PC-9 (cell line): ENCODE measurements around the gene PIBF1. TPM values are rescaled to one million over a fixed set of nuclear protein-coding genes. Genes with fewer than 3 reads are reported as not detected.

ENCODE experiments used
- BruUV-seq: library from RNA; stranded (reverse); fragments of 400-500 nt; replicated peaks from 2 replicates; lab custom pipeline; 2021; lab: Mats Ljungman, UMichigan
- CTCF ChIA-PET: fragments of 300-600 bp; sonication (Branson Sonifier 250); formaldehyde crosslinking; loops from one replicate; lab custom pipeline; 2022; ENCODE audit warnings: antibody characterized with exemption; lab: Charles Lee
- POLR2A ChIA-PET: fragments of 300-600 bp; sonication (Branson Sonifier 250); formaldehyde crosslinking; loops from one replicate; lab custom pipeline; 2022; ENCODE audit warnings: antibody characterized with exemption; ENCODE audit not compliant: unreplicated experiment; lab: Charles Lee
- DNase-seq, 2 experiments: peaks; one replicate each; pipeline versions ENCODE4 v3.0.0 to v3.0.0-alpha.2; 2015 to 2022; ENCODE audit warnings: mixed read lengths in 1 of 2
- H2AFZ ChIP-seq: fragments of 200-600 bp; sonication (generic); 2 replicates; pipeline ENCODE4 v1.8.1; 2017; ENCODE audit warnings: antibody characterized with exemption
- H3F3A ChIP-seq: fragments of 200-600 bp; sonication (generic); 2 replicates; pipeline ENCODE4 v1.8.1; 2017; ENCODE audit warnings: antibody characterized with exemption, mild to moderate bottlenecking, low read depth; ENCODE audit not compliant: insufficient read depth
- H3K27ac ChIP-seq: fragments of 200-600 bp; sonication (generic); 2 replicates; pipeline ENCODE4 v1.6.1; 2016; ENCODE audit warnings: mixed run types
- H3K27me3 ChIP-seq: fragments of 200-600 bp; sonication (generic); 2 replicates; pipeline ENCODE4 v1.6.1; 2016; ENCODE audit warnings: low read depth, mixed run types; ENCODE audit not compliant: insufficient read depth
- H3K36me3 ChIP-seq: fragments of 200-600 bp; sonication (generic); 2 replicates; pipeline ENCODE4 v1.6.1; 2016; ENCODE audit warnings: low read depth, mixed run types
- H3K4me1 ChIP-seq: fragments of 200-600 bp; sonication (generic); replicated peaks from 2 replicates; pipeline ENCODE4 v1.6.1; 2016; ENCODE audit warnings: mixed run types; ENCODE audit not compliant: insufficient read depth
- H3K4me2 ChIP-seq: fragments of 200-600 bp; sonication (generic); 2 replicates; pipeline ENCODE4 v1.6.1; 2017; ENCODE audit warnings: mixed run types
- H3K4me3 ChIP-seq: fragments of 200-600 bp; sonication (generic); 2 replicates; pipeline ENCODE4 v1.6.1; 2016; ENCODE audit warnings: mixed run types
- H3K79me2 ChIP-seq: fragments of 200-600 bp; sonication (generic); 2 replicates; pipeline ENCODE4 v1.6.1; 2017; ENCODE audit warnings: low read depth, mixed run types
- H3K9me2 ChIP-seq: fragments of 200-600 bp; sonication (generic); 2 replicates; pipeline ENCODE4 v1.8.1; 2017; ENCODE audit warnings: mild to moderate bottlenecking; ENCODE audit not compliant: insufficient read depth
- H3K9me3 ChIP-seq: fragments of 200-600 bp; sonication (generic); 2 replicates; pipeline ENCODE4 v1.8.1; 2016; ENCODE audit warnings: low read depth; ENCODE audit not compliant: insufficient read depth
- H4K20me1 ChIP-seq: fragments of 200-600 bp; sonication (generic); 2 replicates; pipeline ENCODE4 v1.8.1; 2017; ENCODE audit not compliant: insufficient read depth
- CTCF ChIP-seq: fragments of 200-600 bp; sonication (generic); conservative IDR thresholded peaks from 2 replicates; pipeline ENCODE4 v1.6.1; 2017; ENCODE audit warnings: mixed run types, antibody characterized with exemption, mild to moderate bottlenecking, moderate library complexity
- EZH2 ChIP-seq: fragments of 200-600 bp; sonication (generic); IDR thresholded peaks from 2 replicates; pipeline ENCODE4 v1.8.0; 2017; ENCODE audit warnings: antibody characterized with exemption, low read depth
- intact Hi-C: fragments of 100-400 bp; cut with micrococcal nuclease; formaldehyde crosslinking; loops from one replicate; pipeline ENCODE4 v1.10.0; 2022; ENCODE audit not compliant: unreplicated experiment
- total RNA-seq: library from RNA; stranded (reverse); gene quantifications from 2 replicates; pipeline ENCODE4 v1.2.3, GENCODE V29; 2021

Gene PIBF1
- total RNA-seq, 1 experiment from 2014 or later, result 20.3 TPM

- intact Hi-C loops, result no loop called here
- Histone ChIP-seq H3K9me3 (peaks cover 4% of the 10 kb centered on the region; the same call in 1 of the 2 replicates), H3K27me3 (no peaks in the 10 kb centered on the region), H3K4me1 (no peaks in the 10 kb centered on the region), H3K4me3 (no peak overlapping the region), H3K27ac (no peak overlapping the region), H3K79me2 (no peaks in the 10 kb centered on the region), H3K9me2 (no peaks in the 10 kb centered on the region), H3K36me3 (no peaks in the 10 kb centered on the region; the same call in 1 of the 2 replicates), H3K4me2 (no peak overlapping the region), H3F3A (no peaks in the 10 kb centered on the region), H4K20me1 (no peaks in the 10 kb centered on the region), H2AFZ (no peak overlapping the region)
- POLR2A ChIA-PET, result no interaction called here
- no peak for DNase-seq
- CTCF ChIA-PET, result no interaction called here
- TF ChIP-seq EZH2 (no peak), CTCF (no peak)
- BruUV-seq, result no TSS peak
These were observed 171.5 kb downstream of the PIBF1 start for GRCh38 chr13:72953391-72953965.

GRCh38 chr13:72959643-72960042, 177.7 kb downstream of the PIBF1 start:
- TF ChIP-seq EZH2 (no peak), CTCF (no peak)
- DNase-seq, result peak in 1 of 2 experiments; percentile 70
- H3K4me1 ChIP-seq, result peaks cover 31% of the 10 kb centered on the region
- no peaks in the 10 kb centered on the region for H4K20me1 ChIP-seq
- intact Hi-C loops, result loop anchor here (2.0 to 10.0 kb wide), 2 partner anchors 97 to 745 kb away; no protein-coding TSS in a partner anchor
- H3K27ac ChIP-seq, result peak overlapping the region; percentile 71
- no TSS peak for BruUV-seq
- H3F3A ChIP-seq, result peaks cover 14% of the 10 kb centered on the region
- peak overlapping the region; percentile 66 for H3K4me2 ChIP-seq
- POLR2A ChIA-PET, result no interaction called here
- 0 out of 2 replicates have a peak, but pooled peaks cover 5% of the 10 kb centered on the region for H3K36me3 ChIP-seq
- CTCF ChIA-PET, result no interaction called here
- no peaks in the 10 kb centered on the region for H3K27me3 ChIP-seq
- H3K79me2 ChIP-seq, result no peaks in the 10 kb centered on the region; the same call in 1 of the 2 replicates
- H3K9me2 ChIP-seq, result peaks cover 3% of the 10 kb centered on the region; the same call in 1 of the 2 replicates
- H3K9me3 ChIP-seq, result peaks cover 4% of the 10 kb centered on the region
- H2AFZ ChIP-seq, result no peak overlapping the region
- H3K4me3 ChIP-seq, result peak overlapping the region; percentile 25; the same call in 1 of the 2 replicates

GRCh38 chr13:72960114-72960513, 178.2 kb downstream of the PIBF1 start:
- H3F3A ChIP-seq, result peaks cover 14% of the 10 kb centered on the region
- no peaks in the 10 kb centered on the region for H4K20me1 ChIP-seq
- no peak overlapping the region for H2AFZ ChIP-seq
- peaks cover 7% of the 10 kb centered on the region; the same call in 1 of the 2 replicates for H3K36me3 ChIP-seq
- BruUV-seq, result no TSS peak
- peak overlapping the region; percentile 25; the same call in 1 of the 2 replicates for H3K4me3 ChIP-seq
- H3K79me2 ChIP-seq, result no peaks in the 10 kb centered on the region; the same call in 1 of the 2 replicates
- POLR2A ChIA-PET, result interaction anchor here (0.7 kb wide), 1 partner anchor 7 kb away, joined by 5 read pairs; no protein-coding TSS in a partner anchor
- H3K4me1 ChIP-seq, result peaks cover 31% of the 10 kb centered on the region
- H3K9me3 ChIP-seq, result peaks cover 4% of the 10 kb centered on the region
- DNase-seq, result no peak
- peaks cover 3% of the 10 kb centered on the region; the same call in 1 of the 2 replicates for H3K9me2 ChIP-seq
- intact Hi-C loops, result loop anchor here (2.0 to 10.0 kb wide), 2 partner anchors 97 to 745 kb away; no protein-coding TSS in a partner anchor
- peak overlapping the region; percentile 71 for H3K27ac ChIP-seq
- TF ChIP-seq EZH2 (no peak), CTCF (no peak)
- no peaks in the 10 kb centered on the region for H3K27me3 ChIP-seq
- H3K4me2 ChIP-seq, result peak overlapping the region; percentile 66
- CTCF ChIA-PET, result no interaction called here
